Inflammatory macrophage (primary cell): ENCODE measurements around the gene GZMM.
A peak's percentile ranks its signal among the peaks of the same experiment; 100 is the strongest.
"Not testable (repeated sequence)": the region's sequence is repeated elsewhere in the genome, so short reads cannot be mapped to it uniquely, and the experiment has no call there.

ENCODE experiments used
- DNase-seq, 2 donors: peaks; one replicate each; pipeline ENCODE4 v3.0.0-alpha.2; 2020 to 2022

Gene GZMM

DNA sequence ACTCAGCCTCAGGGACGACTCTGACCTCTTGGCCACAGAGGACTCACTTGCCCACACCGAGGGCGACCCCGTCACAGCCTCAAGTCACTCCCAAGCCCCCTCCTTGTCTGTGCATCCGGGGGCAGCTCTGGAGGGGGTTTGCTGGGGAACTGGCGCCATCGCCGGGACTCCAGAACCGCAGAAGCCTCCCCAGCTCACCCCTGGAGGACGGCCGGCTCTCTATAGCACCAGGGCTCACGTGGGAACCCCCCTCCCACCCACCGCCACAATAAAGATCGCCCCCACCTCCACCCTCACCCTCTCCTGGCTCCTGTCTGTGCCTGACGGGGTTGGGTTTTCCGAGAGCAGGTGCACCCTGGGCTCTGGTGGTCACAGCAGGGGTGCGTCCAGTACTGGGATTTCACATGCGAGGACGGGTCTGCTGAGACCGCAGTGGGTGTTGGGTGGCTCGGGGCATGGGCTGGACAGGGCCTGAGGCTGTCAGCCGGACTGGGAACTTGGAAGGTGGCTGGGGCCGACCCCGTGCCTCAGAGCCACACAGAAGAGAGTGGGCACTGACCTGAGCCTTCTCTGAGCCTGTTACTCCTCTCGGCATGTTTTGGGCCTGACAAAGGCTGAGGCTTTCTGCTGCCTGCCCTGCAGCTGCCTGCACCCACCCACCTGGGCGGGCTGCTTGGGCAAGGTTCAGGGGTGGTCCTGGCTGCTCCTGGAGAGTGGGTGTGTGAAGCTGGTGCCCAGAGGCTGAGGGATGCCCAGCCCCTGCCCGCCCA, 39.5 kb downstream of the GZMM start:
- DNase-seq: no peak

DNA sequence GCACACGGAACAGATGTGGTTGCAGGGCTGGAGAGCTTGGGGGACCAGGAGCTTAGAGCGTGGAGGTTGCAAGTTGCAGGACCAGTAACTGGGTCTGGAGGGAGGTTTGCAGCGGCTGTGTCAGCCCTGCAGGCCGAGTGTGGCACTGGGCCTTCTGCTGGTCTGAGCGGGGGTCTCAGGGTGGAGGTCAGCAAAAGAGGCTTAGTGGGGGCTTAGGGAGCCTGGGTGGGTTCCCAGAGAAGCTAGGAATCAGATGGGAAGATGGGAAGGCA, 40.1 kb downstream of the GZMM start:
- no peak for DNase-seq

DNA sequence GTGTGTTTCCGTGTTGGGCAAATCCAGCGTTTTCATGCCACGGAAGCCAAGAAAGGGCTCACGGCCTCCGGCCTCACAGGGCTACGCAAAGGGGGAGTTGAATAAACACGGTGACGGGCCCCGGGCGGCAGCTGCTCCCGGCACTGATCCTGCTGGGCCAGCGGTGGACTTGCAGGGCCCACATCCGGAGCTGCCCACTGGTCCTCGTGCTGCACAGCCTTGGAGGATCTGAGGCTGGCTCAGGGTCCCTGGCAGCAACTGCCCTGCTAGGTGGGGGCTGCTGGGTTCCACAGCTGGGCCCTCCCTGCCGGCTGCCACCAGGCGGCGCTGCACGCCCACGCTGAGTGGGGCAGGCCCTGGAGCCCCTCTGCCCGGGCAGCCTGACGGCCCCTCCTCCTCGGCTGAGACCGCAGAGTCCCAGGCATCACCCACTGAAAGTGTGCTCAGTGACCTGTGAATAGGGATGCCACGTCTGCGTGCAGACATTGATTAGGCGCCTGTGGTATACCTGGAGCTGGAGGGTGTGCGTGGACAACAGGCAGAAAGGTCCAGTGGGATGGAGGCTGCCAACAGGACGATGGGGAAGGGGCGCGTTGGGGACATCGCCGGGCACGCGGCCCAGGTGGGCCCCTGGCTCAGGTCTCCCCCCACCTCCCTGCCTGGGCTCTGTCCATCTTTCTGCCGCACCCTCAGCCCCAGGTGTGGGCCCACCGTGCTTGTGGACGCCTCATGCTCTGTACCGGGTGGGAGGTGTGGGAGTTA, 40.6 kb downstream of the GZMM start:
- DNase-seq: peak in 1 of 2 donors; percentile 23

DNA sequence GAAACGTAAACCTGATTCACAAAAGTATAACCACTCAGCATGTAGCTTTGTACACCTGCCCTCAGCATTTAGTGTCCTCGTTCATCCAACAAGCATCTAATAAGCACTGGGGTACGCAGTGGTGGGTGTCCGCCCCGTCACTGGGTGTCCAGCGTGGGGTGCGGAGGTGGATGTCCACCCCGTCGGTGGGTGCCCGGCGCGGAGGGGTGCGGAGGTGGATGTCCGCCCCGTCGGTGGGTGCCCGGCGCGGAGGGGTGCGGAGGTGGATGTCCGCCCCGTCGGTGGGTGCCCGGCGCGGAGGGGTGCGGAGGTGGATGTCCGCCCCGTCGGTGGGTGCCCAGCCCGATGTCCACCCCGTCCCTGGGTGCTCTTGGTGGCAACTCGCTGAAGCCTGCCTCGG, 41.3 kb downstream of the GZMM start:
- not testable (repeated sequence) for DNase-seq

DNA sequence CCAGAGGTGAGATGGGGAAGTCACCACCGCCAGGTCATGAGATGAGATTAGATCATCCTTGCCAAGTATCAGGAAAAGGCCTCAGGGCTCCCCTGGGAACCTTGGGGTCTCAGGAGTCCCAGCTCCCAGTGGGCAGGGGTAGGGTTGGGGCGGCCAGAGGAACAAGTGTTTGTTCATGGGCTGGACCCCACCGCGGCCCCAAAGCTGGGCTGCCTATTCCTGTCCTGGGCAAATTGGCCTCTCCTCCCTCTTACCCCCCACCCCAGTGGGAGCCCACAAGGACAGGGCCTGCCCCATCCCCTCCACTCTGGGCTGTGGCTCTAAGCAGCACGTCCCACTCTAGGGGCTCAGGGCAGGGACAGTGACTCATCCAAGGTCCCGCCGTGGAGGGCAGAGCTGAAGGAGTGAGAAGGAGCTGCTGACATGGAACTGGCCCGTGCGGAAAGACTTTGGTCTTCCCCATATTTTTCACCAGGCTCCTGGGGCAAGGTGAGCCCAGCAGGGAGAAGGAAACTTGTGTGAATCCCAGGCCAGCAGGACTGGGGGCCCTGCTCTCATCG, 41.8 kb downstream of the GZMM start:
- no peak for DNase-seq

DNA sequence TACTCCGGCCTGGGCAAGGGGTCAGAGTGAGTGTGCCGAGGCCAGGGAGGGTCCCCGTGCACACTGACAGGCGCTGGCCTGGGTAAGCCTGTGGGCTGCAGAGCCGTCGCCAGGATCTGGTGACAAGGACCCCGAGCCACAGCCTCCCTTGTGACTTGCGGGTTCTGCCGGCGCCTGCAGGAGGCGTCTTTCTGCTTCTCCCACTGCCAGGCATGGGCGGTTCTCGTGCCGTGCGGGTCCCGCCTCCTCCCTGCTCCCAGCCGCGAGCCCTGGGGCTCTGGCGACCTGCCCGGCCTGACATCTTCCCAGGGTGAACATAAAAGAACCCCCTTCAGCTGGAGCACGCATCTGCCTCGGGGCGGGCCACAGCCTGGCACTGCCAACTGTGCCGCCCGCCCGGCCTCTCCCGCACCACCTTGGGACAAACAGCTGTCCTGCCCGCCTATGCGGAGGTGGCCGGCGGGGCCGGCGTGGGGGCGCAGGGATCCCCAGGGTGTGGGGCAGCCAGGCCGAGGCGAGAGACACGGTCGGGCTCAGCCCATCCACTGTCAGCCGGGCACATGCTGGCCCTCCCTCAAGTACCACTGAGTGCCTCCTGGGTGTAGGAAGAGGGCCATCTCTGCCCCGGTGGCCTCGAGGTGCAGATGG, 44.4 kb downstream of the GZMM start:
- peak; percentile 50 to 75 for DNase-seq

DNA sequence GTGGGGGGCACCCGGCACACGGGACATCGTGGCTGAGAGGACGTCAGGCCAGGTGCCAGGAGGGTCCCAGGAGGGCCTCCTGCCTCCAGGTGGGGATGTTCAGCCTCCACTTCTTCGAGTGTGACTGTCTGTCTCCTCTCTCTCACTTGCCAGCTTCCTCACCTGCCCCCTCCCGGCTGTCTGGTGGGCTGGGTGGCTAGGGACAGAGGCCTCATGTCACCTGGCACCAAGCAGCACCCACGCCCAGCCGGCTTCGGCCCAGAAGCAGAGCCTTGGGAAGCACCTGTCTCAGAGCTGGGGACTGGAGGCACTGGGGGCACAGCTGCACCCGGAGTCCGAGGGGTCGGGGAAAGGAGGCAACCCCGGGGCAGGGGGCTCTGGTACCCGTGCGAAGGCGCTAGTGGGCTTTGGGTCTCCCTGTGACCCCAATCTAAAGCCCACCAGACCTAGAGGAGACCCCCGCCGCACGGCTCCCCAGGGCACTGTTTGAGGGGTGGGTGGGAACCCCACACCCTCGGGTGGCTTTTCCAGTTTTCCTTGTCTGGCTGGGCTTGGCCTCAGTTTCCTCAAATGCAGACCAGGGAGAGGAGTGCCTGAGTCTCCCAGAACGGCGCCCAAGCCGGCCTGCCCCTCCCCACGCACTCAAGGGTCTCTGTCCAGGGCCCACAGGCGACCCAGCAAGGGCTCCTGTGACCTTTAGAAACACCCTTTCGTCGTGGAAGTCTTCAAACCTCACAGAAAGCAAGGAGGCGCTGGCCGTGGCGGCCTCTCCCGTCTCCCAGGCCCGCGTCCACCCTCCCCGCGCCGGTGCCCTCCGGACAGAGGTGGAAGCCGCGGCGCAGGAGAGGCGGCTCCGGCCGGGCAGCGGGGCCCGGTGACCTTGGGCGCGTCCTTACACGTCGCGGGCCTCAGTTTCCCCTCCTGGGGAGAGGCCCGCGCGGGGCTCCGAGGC, 45.2 kb downstream of the GZMM start:
- no peak for DNase-seq

DNA sequence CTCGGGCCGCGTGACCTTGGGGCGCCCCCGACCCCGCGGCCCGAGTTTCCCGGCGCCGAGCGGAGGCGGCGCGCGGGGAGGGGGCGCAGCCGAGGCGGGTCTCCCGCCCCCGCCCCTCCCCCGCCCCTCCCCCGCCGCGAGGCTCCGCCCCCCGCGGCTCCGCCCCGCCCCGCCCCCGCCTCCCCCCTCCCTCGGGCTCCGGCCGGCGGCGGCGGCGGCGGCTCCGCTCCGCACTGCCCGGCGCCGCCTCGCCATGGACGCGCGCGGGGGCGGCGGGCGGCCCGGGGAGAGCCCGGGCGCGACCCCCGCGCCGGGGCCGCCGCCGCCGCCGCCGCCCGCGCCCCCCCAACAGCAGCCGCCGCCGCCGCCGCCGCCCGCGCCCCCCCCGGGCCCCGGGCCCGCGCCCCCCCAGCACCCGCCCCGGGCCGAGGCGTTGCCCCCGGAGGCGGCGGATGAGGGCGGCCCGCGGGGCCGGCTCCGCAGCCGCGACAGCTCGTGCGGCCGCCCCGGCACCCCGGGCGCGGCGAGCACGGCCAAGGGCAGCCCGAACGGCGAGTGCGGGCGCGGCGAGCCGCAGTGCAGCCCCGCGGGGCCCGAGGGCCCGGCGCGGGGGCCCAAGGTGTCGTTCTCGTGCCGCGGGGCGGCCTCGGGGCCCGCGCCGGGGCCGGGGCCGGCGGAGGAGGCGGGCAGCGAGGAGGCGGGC, 46.0 kb downstream of the GZMM start, which contains the start of gene HCN2:
HCN2 (plus strand) TSS at position 189 of the 703 bp plus-strand sequence; CDS start at position 254, 65 bp downstream.
- DNase-seq: no peak

DNA sequence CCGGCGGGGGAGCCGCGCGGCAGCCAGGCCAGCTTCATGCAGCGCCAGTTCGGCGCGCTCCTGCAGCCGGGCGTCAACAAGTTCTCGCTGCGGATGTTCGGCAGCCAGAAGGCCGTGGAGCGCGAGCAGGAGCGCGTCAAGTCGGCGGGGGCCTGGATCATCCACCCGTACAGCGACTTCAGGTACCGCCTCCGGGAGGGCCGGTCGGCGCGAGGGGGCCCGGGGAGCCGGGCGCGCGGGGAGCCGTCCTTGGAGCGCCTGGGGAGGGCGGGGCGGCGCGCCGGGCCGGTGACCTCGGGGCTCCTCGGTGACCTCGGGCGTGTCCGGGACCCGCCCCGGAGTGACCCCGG, 46.5 kb downstream of the GZMM start:
- no peak for DNase-seq

DNA sequence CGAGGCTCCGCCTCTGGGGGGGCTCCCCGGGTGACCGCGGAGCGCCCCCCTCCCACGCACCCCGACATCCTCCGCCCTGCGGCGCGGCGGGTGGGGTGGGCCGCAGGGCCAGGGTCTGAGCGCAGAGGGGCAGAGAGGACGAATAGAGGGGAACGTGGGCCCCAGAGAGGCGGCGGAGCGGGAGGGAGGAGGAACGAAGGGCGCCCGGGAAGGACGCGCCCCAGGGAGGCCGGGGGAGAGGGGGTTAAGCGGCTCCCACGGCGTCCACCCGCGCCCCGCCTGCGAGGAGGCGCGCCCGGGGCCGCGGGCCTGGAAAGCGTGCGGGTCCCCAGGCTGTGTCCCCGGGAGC, 46.9 kb downstream of the GZMM start:
- DNase-seq: no peak

DNA sequence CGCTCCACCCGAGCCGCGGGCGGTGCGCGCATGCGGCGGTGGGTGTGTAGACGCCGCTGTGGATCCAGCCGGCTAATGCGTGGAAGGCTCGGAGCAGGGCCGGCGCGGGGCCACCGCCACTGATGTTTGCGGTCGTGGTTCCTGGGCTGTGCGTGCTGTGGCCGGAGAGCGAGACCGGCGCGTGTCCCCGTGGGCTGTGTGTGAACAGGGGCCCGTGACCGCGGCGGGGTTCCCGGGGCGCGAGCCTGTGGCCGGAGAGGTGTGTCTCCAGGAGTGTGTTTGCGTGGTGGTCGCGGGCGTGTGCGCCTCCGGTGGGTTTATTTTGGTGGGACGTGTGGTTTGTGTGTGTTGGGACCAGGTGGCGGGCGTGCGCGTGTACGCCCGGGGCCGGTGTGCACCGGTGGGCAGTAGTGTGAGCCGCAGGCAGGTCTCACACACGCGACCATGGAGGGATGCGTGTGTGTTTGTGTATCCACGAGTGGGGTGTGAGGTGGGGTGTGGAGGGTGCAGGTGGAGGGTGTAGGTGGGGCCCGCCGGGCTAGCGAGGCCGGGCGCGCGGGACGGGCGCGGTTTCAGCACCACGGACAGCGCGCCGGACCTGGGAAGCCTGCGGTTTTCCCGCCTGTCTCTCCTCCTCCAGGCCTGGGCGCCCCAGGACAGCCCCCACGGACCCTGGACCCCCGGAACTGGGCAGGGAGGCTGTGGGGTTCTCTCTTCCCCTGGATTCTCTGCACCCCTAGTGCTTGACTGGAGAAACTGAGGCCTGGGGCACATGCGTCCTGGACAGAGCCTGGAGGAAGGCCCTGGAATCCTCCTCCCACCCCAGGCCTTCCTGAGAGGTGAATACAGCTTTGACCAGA, 47.5 kb downstream of the GZMM start:
- DNase-seq: peak in 1 of 2 donors; percentile 14

DNA sequence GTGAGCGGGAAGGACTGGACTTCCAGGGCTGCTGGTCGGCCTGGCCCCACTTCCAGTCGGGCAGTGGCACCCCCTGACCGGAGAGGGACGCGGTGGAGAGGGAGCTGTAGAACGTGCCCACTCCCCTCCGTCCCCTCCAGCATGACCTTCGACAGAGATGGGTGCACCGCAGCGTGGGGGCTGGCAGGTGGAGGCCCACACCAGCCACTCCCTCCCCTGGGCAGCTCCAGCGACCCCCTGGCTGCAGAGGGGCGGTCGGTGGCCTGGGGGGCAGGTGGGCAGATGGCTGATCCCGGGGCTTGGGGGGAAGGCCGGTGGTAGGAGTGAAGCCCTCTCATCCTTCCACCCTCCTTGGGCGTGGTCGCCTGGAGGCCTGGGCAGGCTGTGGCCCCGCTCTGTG, 48.2 kb downstream of the GZMM start:
- no peak for DNase-seq

DNA sequence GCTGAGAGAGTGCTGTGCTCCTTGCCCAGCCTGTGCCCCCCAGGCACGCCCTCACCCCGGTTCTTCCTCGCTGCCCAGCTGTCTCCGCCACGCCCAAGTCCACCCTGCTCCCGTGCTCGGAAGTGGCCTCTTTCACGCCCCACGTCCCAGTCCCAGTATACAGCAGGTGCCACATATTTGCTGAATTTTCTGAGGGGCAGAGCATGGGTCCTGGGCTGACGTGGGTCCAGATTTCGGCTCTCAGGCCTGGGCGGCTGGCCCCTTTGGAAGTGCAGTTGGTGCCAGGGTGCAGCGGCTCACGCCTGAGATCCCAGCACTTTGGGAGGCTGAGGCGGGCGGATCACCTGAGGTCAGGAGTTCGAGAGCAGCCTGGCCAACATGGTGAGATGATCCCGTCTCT, 49.2 kb downstream of the GZMM start:
- no peak for DNase-seq

DNA sequence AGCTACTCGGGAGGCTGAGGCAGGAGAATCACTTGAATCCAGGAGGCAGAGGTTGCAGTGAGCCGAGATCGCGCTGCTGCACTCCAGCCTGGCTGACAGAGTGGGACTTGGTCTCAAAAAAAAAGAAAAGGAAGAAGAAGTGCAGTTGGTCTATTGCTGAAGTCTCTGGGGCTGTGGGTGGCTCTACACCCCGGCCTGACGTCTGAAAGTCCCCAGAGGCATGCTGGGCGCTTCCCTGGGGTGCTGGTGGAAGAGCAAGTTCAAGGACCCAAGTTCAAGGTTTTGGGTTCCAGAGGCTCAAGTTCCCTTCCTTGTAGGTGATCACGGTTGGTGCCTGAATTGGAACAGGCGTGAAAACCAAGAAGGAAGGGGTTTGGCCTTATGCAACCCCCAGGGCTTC, 49.7 kb downstream of the GZMM start:
- DNase-seq: peak in 1 of 2 donors; percentile 59

DNA sequence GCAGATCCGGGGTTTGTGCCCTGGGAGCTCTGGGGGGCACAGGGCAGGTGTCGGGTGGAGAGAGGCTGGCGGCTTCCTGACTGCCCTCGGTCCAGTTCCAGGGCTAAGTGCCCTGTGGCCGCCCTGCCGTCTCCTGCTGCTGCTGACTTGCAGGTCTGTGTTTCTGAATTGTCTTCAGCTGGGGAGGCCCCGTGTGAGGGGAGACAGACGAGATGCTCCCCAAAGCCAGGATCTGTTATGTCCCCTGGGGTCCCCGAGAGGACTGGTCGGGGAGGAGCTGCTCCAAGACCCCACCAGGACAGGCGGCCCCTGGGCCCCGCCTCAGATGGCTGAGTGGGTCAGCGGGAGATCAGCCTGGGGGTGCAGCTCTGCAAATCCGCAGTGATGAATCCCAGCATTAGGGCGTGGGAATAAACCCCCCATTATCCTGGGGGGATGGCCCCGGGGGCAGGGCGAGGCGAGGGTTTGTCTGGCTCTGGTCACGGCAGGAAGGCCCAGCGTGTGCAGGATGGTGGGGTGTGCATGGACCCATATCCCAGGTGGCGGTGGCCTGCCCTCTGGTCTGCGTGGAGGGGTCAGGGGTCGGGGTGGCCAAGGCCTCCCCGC, 50.5 kb downstream of the GZMM start:
- no peak for DNase-seq

DNA sequence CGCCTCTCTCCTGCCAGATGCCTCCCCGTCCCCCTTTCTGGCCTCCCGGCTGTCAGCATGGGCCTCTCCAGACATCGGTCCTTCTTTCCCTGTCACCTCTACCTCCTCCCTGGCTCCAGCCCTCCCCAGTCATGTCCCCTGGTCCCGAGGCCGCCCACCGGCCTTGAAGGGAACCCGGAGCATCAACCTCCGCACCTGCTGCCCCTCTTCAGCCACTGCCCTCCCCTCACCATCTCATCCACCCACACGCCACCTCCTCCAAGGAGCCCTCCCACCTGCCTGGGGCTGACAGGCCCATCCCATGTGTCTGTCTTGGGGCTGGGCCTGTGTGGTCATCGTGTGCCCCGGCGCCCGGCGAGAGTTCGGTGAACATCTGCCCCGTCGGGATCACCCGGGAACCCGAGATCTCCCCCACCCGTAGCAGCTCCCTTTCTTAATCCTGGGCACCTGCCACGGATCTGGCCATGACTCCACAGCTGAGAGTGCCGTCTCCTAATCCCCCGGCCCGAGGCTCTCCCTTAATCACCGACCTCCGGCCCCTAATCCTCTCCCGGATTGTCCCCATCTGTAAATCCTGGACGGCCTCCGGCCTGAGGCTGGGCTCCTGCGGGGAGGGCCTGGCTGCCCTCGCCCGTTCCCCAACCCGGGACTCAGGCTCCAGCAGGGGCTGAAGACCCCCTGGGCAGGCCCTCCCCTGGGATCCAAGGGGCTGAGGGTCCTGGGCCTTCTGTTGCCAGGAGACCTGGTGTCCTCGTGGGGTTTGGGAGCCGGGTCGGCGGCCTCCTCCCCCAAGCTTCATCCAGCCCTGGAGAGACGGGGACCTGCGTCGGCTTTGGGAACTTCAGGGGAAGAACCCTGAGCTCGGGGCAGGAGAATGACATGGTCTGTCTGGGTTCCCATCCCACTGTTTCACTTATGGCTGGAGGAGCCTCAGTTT, 51.7 kb downstream of the GZMM start:
- no peak for DNase-seq

DNA sequence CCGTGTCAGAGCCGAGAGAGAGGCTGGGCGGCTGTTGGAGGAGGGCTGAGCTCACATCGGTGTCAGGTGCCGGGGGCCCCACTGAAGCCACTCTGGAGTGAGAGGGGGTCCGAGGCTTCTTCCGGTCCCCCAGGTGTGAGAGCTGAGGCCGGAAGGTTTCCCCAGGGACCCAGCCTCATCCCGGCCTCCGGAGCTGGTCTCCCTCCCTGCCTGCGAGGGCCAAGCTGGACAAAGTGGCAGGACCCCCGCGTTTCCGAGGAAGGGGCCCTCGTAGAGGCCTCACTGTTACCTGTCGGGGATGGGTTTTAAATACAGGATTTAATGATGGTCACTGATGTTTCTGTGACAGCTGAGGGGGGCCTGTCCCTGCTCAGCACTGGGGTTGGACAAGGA, 52.4 kb downstream of the GZMM start:
- no peak for DNase-seq

DNA sequence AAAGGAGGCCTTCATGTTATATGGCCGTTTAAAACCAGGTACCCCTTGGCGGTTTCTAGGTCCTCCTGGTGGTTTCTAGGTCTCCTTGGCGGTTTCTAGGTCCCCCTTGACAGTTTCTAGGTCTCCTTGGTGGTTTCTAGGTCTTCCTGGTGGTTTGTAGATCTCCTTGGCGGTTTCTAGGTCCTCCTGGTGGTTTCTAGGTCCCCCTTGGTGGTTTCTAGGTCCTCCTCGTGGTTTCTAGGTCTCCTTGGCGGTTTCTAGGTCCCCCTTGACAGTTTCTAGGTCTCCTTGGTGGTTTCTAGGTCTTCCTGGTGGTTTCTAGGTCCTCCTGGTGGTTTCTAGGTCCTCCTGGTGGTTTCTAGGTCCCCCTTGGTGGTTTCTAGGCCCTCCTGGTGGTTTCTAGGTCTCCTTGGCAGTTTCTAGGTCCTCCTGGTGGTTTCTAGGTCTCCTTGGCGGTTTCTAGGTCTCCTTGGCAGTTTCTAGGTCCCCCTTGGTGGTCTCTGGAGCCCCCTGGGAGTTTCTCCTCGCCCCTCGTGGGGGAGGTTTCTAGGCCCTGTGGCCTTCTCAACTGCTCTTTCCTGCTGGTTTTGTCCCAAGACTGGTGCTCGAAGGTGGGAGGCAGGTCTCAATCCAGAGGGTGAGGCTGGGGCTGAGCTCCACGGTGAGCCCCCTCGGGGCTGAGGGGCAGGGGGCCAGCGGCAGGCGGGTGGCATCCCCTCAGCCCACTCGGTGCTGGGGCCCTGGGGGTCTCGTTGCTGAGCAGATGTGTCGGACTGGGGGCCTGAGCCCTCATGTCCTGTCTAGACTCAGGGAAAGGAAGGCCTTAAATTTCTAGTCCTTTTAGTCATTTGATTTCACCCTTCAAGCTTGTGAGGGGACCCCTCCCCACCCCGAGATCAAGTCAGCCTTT, 53.8 kb downstream of the GZMM start:
- no peak for DNase-seq
